ENCODE results near the gene DKK3.

DKK3 gene

GRCh38 chr11:12017865-12018453 lies 9.5 kb upstream of the DKK3 start:
- Histone ChIP-seq H3K27me3 (ENCODE audit: control insufficient read depth, insufficient read depth, low read length, poor library complexity, severe bottlenecking) (no peaks in the 10 kb centered on the region), H3K9me3 (ENCODE audit: control insufficient read depth, low read length) (no peaks in the 10 kb centered on the region), H3K4me3 (ENCODE audit: insufficient read depth, low read depth, low read length) (no peak overlapping the region), H3K36me3 (ENCODE audit: control insufficient read depth, insufficient read depth, low read length) (no peaks in the 10 kb centered on the region), H3K27ac (ENCODE audit: insufficient read depth, low read depth, low read length, poor library complexity, severe bottlenecking) (no peak overlapping the region), H3K4me1 (ENCODE audit: control insufficient read depth, insufficient read depth, low read length) (peaks cover 10% of the 10 kb centered on the region)
- WGBS, 2 experiments = 87 to 93% methylated on average over 3 of the region's 3 CpGs

GRCh38 chr11:12017243-12017678 lies 8.8 kb upstream of the DKK3 start:
- 86 to 92% methylated on average over 5 of the region's 5 CpGs for WGBS, 2 experiments
- H3K9me3 ChIP-seq (ENCODE audit: control insufficient read depth, low read length) = no peaks in the 10 kb centered on the region
- no peak overlapping the region for H3K27ac ChIP-seq (ENCODE audit: insufficient read depth, low read depth, low read length, poor library complexity, severe bottlenecking)
- H3K36me3 ChIP-seq (ENCODE audit: control insufficient read depth, insufficient read depth, low read length) = no peaks in the 10 kb centered on the region
- H3K27me3 ChIP-seq (ENCODE audit: control insufficient read depth, insufficient read depth, low read length, poor library complexity, severe bottlenecking) = no peaks in the 10 kb centered on the region
- peaks cover 10% of the 10 kb centered on the region for H3K4me1 ChIP-seq (ENCODE audit: control insufficient read depth, insufficient read depth, low read length)
- H3K4me3 ChIP-seq (ENCODE audit: insufficient read depth, low read depth, low read length) = no peak overlapping the region

- Histone ChIP-seq H3K4me3 (ENCODE audit: insufficient read depth, low read depth, low read length) (no peak overlapping the region), H3K27me3 (ENCODE audit: control insufficient read depth, insufficient read depth, low read length, poor library complexity, severe bottlenecking) (no peaks in the 10 kb centered on the region), H3K9me3 (ENCODE audit: control insufficient read depth, low read length) (no peaks in the 10 kb centered on the region), H3K36me3 (ENCODE audit: control insufficient read depth, insufficient read depth, low read length) (no peaks in the 10 kb centered on the region), H3K4me1 (ENCODE audit: control insufficient read depth, insufficient read depth, low read length) (peaks cover 10% of the 10 kb centered on the region), H3K27ac (ENCODE audit: insufficient read depth, low read depth, low read length, poor library complexity, severe bottlenecking) (no peak overlapping the region)
- 90 to 91% methylated on average over 2 of the region's 2 CpGs for WGBS, 2 experiments
These were observed 7.8 kb upstream of the DKK3 start for GRCh38 chr11:12016246-12016645.

GRCh38 chr11:12015486-12015885 lies 7.1 kb upstream of the DKK3 start:
- no peaks in the 10 kb centered on the region for H3K9me3 ChIP-seq (ENCODE audit: control insufficient read depth, low read length)
- H3K27me3 ChIP-seq (ENCODE audit: control insufficient read depth, insufficient read depth, low read length, poor library complexity, severe bottlenecking) = peaks cover under 1% of the 10 kb centered on the region
- peaks cover 10% of the 10 kb centered on the region for H3K4me1 ChIP-seq (ENCODE audit: control insufficient read depth, insufficient read depth, low read length)
- H3K4me3 ChIP-seq (ENCODE audit: insufficient read depth, low read depth, low read length) = no peak overlapping the region
- no peak overlapping the region for H3K27ac ChIP-seq (ENCODE audit: insufficient read depth, low read depth, low read length, poor library complexity, severe bottlenecking)
- no peaks in the 10 kb centered on the region for H3K36me3 ChIP-seq (ENCODE audit: control insufficient read depth, insufficient read depth, low read length)

- peaks cover 14% of the 10 kb centered on the region for H3K27me3 ChIP-seq (ENCODE audit: control insufficient read depth, insufficient read depth, low read length, poor library complexity, severe bottlenecking)
- no peaks in the 10 kb centered on the region for H3K4me1 ChIP-seq (ENCODE audit: control insufficient read depth, insufficient read depth, low read length)
- H3K27ac ChIP-seq (ENCODE audit: insufficient read depth, low read depth, low read length, poor library complexity, severe bottlenecking) = no peak overlapping the region
- no peak overlapping the region for H3K4me3 ChIP-seq (ENCODE audit: insufficient read depth, low read depth, low read length)
- WGBS, 2 experiments = 62 to 67% methylated on average over 3 of the region's 3 CpGs
- no peaks in the 10 kb centered on the region for H3K36me3 ChIP-seq (ENCODE audit: control insufficient read depth, insufficient read depth, low read length)
- no peaks in the 10 kb centered on the region for H3K9me3 ChIP-seq (ENCODE audit: control insufficient read depth, low read length)
These were observed 5.4 kb upstream of the DKK3 start for GRCh38 chr11:12013781-12014180.

GRCh38 chr11:12009617-12010321 lies 1.3 kb upstream of the DKK3 start:
- peaks cover 37% of the 10 kb centered on the region for H3K27me3 ChIP-seq (ENCODE audit: control insufficient read depth, insufficient read depth, low read length, poor library complexity, severe bottlenecking)
- H3K4me1 ChIP-seq (ENCODE audit: control insufficient read depth, insufficient read depth, low read length) = no peaks in the 10 kb centered on the region
- no peak overlapping the region for H3K27ac ChIP-seq (ENCODE audit: insufficient read depth, low read depth, low read length, poor library complexity, severe bottlenecking)
- H3K36me3 ChIP-seq (ENCODE audit: control insufficient read depth, insufficient read depth, low read length) = no peaks in the 10 kb centered on the region
- WGBS, 2 experiments = 51 to 56% methylated on average over 15 of the region's 15 CpGs
- no peaks in the 10 kb centered on the region for H3K9me3 ChIP-seq (ENCODE audit: control insufficient read depth, low read length)
- peak overlapping the region; percentile 58 for H3K4me3 ChIP-seq (ENCODE audit: insufficient read depth, low read depth, low read length)

- H3K4me3 ChIP-seq (ENCODE audit: insufficient read depth, low read depth, low read length) = peak overlapping the region; percentile 58
- H3K27me3 ChIP-seq (ENCODE audit: control insufficient read depth, insufficient read depth, low read length, poor library complexity, severe bottlenecking) = peaks cover 37% of the 10 kb centered on the region
- no peak overlapping the region for H3K27ac ChIP-seq (ENCODE audit: insufficient read depth, low read depth, low read length, poor library complexity, severe bottlenecking)
- H3K4me1 ChIP-seq (ENCODE audit: control insufficient read depth, insufficient read depth, low read length) = no peaks in the 10 kb centered on the region
- H3K9me3 ChIP-seq (ENCODE audit: control insufficient read depth, low read length) = no peaks in the 10 kb centered on the region
- no peaks in the 10 kb centered on the region for H3K36me3 ChIP-seq (ENCODE audit: control insufficient read depth, insufficient read depth, low read length)
- 0% methylated on average over 75 to 76 of the region's 76 CpGs for WGBS, 2 experiments
These were observed 577 bp upstream of the DKK3 start for GRCh38 chr11:12008790-12009616.

GRCh38 chr11:12007230-12007593 lies 1.2 kb downstream of the DKK3 start:
- WGBS, 2 experiments = 82 to 86% methylated on average over 5 of the region's 5 CpGs
- Histone ChIP-seq H3K27ac (ENCODE audit: insufficient read depth, low read depth, low read length, poor library complexity, severe bottlenecking) (no peak overlapping the region), H3K4me3 (ENCODE audit: insufficient read depth, low read depth, low read length) (no peak overlapping the region), H3K36me3 (ENCODE audit: control insufficient read depth, insufficient read depth, low read length) (no peaks in the 10 kb centered on the region), H3K9me3 (ENCODE audit: control insufficient read depth, low read length) (no peaks in the 10 kb centered on the region), H3K4me1 (ENCODE audit: control insufficient read depth, insufficient read depth, low read length) (no peaks in the 10 kb centered on the region), H3K27me3 (ENCODE audit: control insufficient read depth, insufficient read depth, low read length, poor library complexity, severe bottlenecking) (peaks cover 37% of the 10 kb centered on the region)

GRCh38 chr11:12006552-12007229 lies 1.7 kb downstream of the DKK3 start:
- WGBS, 2 experiments = 94 to 97% methylated on average over 7 of the region's 7 CpGs
- H3K27me3 ChIP-seq (ENCODE audit: control insufficient read depth, insufficient read depth, low read length, poor library complexity, severe bottlenecking) = peaks cover 37% of the 10 kb centered on the region
- no peaks in the 10 kb centered on the region for H3K36me3 ChIP-seq (ENCODE audit: control insufficient read depth, insufficient read depth, low read length)
- no peaks in the 10 kb centered on the region for H3K4me1 ChIP-seq (ENCODE audit: control insufficient read depth, insufficient read depth, low read length)
- no peak overlapping the region for H3K27ac ChIP-seq (ENCODE audit: insufficient read depth, low read depth, low read length, poor library complexity, severe bottlenecking)
- no peak overlapping the region for H3K4me3 ChIP-seq (ENCODE audit: insufficient read depth, low read depth, low read length)
- no peaks in the 10 kb centered on the region for H3K9me3 ChIP-seq (ENCODE audit: control insufficient read depth, low read length)

GRCh38 chr11:12005476-12005875 lies 3.0 kb downstream of the DKK3 start:
- Histone ChIP-seq H3K27ac (ENCODE audit: insufficient read depth, low read depth, low read length, poor library complexity, severe bottlenecking) (no peak overlapping the region), H3K9me3 (ENCODE audit: control insufficient read depth, low read length) (no peaks in the 10 kb centered on the region), H3K4me3 (ENCODE audit: insufficient read depth, low read depth, low read length) (no peak overlapping the region), H3K27me3 (ENCODE audit: control insufficient read depth, insufficient read depth, low read length, poor library complexity, severe bottlenecking) (peaks cover 36% of the 10 kb centered on the region), H3K36me3 (ENCODE audit: control insufficient read depth, insufficient read depth, low read length) (no peaks in the 10 kb centered on the region), H3K4me1 (ENCODE audit: control insufficient read depth, insufficient read depth, low read length) (no peaks in the 10 kb centered on the region)
- 95 to 96% methylated on average over 1 of the region's 1 CpG for WGBS, 2 experiments
